ENCODE measurements around the gene MMP25.
"Not testable (repeated sequence)": the region's sequence is repeated elsewhere in the genome, so short reads cannot be mapped to it uniquely, and the experiment has no call there.

The MMP25 gene

DNA sequence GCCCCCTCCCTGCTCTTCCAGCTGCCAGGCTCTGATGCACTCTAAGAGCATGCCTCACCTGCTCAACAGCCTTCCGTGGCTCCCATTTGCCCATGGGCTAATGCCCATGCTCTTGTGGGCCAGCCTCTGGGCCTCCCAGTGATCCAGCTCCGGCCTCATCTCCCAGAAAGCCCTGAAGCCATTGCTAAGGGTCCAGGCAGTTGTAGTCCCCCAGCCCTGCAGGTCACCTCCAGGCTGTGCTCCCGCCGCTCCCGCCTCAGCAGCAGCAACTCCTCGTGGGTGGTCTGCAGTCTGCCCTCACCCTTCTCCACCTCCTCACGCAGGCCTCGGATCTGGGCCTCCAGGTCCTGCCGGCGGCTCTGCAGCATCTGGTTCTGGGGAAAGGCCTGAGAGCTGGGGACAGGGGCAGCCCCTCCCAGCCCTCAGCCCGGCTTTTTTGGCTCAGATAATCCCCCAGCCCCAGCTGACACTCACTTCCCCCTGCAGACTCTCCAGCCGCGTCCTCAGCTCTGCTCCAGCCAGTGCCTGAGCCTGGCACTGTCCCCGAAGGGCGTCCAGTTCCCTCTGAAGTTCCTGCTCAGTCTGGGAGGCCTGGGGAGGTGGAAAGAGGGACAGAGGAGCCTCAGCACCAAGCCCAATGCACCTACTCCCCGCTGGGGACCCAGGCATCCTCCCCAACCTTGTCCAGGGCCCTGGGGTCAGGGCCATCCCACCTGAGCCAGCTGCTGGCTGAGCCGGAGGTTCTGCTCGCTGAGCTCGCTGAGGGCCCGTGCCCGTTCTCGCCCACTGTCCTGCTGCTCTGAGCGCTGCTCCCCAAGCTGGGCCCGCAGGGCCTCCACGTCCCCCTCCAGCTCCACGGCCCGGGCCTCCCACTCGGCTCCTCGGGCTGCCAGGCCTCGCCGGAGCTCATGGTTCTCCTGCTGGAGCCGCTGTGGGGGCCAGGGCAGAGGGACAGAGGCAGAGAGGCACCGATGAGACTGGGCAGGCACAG is 15.8 kb upstream of the MMP25 start:
- DNase-seq, result no peak

- no peak for DNase-seq
These were observed 13.7 kb upstream of the MMP25 start for GRCh38 chr16:3032624-3033023.

- DNase-seq, result no peak
These were observed 10.9 kb upstream of the MMP25 start for GRCh38 chr16:3035289-3035971.

DNA sequence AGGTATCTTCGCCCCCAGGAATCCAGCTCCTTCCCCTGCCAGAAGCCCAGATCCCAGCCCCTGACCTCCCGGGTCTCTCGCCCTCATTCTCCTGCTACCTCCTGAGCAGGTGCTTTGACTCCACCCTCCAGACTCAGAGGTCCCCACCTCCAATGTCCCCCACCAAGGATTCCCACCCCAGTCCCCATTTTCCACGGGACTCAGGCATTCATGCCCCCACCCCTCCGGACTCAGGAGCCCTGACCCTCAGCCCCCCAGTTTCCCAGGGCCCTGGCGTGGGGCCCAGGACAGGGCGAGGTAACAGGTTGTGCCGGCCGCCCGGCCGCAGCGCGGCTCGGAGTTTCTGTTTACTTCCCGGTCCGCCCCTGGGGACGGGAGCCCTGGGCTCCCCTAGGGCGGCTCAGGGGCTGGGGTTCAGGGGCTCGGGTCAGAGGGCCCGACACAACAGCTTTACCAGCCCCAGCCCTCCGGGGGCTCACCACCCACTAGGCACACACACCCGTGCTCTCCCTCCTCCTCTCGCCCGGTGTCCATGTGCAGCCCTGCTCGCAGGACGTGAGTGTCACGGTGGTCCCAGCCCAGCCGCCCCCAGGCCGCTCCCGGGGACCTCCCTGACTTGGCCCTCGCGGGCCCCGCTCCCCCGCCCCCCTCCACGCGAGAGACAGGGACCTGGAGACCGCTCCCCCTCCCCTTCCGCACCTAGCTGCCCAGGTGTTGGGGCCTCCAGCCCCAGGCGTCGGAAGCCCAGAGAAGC is 10.2 kb upstream of the MMP25 start:
- DNase-seq, result no peak

- DNase-seq, result no peak
These were observed 9.5 kb upstream of the MMP25 start, which contains the start of gene BICDL2 for GRCh38 chr16:3036726-3037315. BICDL2 (minus strand) TSS chr16:3036944; CDS start chr16:3035496, 1,448 bp downstream.

- no peak for DNase-seq
These were observed 8.1 kb upstream of the MMP25 start for GRCh38 chr16:3038256-3038655.

- no peak for DNase-seq
These were observed 7.5 kb upstream of the MMP25 start for GRCh38 chr16:3038896-3039295.

GRCh38 chr16:3042376-3042775 is 4.0 kb upstream of the MMP25 start:
- no peak for DNase-seq

GRCh38 chr16:3044708-3045107 is 1.7 kb upstream of the MMP25 start:
- no peak for DNase-seq

DNA sequence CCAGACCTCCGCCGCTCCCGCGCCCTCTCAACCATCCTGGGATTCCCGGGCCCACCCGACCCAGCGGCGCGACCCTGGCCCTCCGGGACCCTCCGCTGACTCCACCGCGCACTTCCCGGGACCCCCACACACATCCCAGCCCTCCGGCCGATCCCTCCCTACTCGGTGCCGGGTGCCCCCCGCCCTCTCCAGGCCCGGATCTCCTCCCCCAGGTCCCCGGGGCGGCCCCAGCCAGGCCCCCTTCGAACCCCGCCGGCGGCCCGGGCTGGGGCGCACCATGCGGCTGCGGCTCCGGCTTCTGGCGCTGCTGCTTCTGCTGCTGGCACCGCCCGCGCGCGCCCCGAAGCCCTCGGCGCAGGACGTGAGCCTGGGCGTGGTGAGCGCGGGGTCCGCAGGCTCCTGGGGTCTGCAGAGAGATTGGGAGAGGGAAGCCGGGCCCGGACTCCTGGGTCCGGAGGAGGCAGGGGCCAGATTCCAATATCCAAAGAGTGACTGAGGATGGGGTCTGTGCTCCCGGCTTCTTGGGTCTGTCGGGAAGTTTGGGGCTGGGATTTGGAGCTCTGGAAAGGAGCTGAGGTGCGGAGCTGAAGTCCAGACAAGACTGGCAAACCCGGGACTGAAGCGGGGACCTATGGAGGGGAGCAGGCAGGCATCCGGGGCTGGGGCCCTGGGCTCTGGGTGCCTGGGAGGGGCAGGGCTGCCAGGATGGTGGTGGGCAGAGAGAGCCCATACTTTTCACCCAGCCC is 453 bp downstream of the MMP25 start:
- DNase-seq, result no peak

- no peak for DNase-seq
These were observed 993 bp downstream of the MMP25 start for GRCh38 chr16:3047387-3047720.

DNA sequence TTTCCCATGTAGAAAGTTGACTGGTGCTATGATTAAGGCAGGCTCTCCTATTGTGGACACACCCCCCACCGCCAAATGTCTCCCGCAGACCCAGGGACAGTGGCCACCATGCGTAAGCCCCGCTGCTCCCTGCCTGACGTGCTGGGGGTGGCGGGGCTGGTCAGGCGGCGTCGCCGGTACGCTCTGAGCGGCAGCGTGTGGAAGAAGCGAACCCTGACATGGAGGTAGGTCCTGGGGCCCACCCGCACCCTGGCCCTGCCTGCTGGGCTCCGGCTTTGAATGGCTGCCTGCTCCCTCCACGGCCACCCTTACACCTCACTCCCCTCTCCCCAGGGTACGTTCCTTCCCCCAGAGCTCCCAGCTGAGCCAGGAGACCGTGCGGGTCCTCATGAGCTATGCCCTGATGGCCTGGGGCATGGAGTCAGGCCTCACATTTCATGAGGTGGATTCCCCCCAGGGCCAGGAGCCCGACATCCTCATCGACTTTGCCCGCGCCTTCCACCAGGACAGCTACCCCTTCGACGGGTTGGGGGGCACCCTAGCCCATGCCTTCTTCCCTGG is 3.6 kb downstream of the MMP25 start:
- no peak for DNase-seq

- no peak for DNase-seq
These were observed 4.1 kb downstream of the MMP25 start for GRCh38 chr16:3050487-3050886.

GRCh38 chr16:3051009-3051408 is 4.6 kb downstream of the MMP25 start:
- DNase-seq, result no peak

- DNase-seq, result no peak
These were observed 5.1 kb downstream of the MMP25 start for GRCh38 chr16:3051494-3051893.

DNA sequence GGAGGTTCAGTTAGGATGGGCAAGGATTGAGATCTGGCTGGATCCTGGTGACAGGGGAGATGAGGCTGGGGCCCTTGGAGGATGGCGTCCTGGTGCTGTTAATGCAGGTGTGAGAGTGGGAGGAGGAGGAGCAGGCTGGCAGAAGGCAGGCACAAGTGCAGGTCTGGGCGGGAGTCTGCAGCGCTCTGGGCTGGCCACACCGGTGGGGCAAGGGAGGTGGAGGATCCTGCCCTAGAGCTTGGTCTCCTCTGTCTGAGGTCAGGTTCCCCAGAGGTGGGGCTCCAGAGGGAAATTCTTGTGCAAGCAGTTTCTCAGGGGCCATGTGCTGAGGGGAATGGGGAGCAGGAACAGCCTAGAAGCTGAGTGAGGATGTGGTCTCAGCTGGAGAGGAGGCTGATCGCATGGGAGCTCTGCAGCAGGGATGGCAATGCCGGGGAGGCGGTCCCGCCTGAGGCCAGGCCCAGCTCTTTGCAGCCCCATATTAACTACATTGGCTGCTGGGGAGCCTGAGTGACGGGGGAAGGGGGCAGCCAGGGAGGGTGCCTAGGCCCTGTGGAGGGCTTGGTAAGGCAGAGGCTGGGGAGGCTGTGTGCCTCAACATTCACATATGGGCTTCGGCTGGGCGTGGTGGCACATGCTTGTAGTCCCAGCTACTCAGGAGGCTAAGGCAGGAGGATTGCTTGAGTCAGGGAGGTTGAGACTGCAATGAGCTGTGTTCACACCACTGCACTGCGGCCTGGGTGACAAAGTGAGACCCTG is 6.4 kb downstream of the MMP25 start:
- not testable (repeated sequence) for DNase-seq

GRCh38 chr16:3053330-3053710 is 7.0 kb downstream of the MMP25 start:
- DNase-seq, result not testable (repeated sequence)

- no peak for DNase-seq
These were observed 8.8 kb downstream of the MMP25 start for GRCh38 chr16:3054965-3055733.

GRCh38 chr16:3055734-3056115 is 9.4 kb downstream of the MMP25 start:
- DNase-seq, result not testable (repeated sequence)

Data from NCI-H1092 (cell line).